Occipital lobe (tissue), 2 donors: Measurements from ENCODE around the gene GNL2. TPM values are rescaled to one million over a fixed set of nuclear protein-coding genes. Genes with fewer than 3 reads are reported as not detected.

Source experiments
- DNase-seq: peaks from one replicate; lab custom pipeline; 2025; lab: John Stamatoyannopoulos, UW
- total RNA-seq: library from RNA; depleted of rRNA; stranded (reverse); fragments of >200 nt; gene quantifications from one replicate; pipeline ENCODE4 v1.2.3, GENCODE V29; 2014

Gene GNL2
- 45.7 TPM for total RNA-seq

DNA sequence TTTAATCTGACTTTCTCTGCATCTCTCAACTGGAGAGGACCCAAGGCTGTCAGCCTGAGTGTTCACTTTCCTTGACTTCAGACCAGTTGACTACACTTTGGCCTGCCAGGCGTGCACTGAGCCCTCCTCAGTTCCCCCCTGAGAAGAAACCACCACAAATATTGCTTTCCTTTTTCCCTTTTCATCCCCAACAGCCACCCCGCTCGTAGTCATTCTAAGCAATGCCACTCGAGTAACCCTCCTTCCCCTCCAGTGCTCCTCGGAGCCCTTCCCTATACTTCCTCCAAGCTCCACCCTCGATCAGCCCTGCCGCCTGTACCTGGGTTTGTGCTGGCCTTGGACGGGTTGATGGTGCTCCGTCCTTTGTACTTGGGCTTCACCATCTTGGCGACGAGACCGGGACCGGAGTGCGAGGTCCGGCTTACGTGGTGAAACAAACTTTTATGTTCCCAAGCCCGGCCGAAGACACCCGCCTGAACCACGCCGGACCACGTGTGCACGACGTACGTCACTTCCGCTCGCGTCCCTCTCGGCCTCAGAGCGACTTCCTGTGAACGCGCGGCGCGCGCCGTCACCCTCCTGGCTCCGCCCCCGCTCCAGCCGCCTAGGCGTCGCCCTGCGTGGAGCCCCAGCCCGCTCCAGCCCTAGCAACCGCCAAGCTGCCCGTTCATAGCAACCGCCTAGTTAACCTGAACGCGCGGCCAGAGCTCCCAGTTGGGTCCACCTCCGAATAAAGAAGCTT, at the start of gene GNL2:
Gene GNL2 (minus strand): TSS at position 498 of the 742 bp plus-strand sequence. CDS start 115 bp downstream, at position 383.
- peak; percentile 89 for DNase-seq

DNA sequence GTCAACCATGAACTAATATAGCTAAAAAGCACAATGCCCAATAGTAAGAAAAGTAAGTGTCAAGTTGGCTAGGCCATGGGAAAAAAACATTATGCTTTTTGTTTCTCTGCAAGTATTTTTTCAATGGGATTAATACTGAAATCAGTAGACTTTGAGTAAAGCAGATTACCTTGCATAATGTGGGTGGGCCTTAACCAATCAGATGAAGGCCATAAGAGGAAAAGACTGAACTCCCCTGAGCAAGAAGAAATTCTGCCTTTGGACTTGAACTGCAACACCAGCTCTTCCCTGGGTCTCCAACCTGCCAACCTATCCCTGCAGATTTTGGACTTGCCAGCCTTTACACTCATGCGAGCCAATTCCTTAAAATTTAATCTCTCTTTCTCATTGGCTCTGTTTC, 45.3 kb upstream of the GNL2 start:
- no peak for DNase-seq

DNA sequence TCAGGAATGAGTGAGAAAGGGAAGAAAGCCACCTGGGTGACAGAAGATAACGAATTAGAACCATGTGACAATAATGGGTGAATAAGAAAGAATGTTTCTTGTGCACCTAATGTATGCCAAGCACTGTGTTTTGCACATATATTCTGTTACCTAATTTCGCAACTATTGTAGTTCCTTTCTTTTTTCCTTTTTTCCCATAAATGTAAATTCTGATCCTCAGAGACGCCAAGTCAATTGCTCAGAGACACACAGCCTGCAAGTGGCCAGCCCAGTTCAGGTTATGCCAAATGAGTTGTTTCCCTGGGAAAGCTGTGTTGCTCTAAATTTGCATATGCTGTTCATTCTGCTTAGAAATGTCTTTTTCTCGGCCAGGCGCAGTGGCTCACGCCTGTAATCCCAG, 40.7 kb upstream of the GNL2 start:
- no peak for DNase-seq

DNA sequence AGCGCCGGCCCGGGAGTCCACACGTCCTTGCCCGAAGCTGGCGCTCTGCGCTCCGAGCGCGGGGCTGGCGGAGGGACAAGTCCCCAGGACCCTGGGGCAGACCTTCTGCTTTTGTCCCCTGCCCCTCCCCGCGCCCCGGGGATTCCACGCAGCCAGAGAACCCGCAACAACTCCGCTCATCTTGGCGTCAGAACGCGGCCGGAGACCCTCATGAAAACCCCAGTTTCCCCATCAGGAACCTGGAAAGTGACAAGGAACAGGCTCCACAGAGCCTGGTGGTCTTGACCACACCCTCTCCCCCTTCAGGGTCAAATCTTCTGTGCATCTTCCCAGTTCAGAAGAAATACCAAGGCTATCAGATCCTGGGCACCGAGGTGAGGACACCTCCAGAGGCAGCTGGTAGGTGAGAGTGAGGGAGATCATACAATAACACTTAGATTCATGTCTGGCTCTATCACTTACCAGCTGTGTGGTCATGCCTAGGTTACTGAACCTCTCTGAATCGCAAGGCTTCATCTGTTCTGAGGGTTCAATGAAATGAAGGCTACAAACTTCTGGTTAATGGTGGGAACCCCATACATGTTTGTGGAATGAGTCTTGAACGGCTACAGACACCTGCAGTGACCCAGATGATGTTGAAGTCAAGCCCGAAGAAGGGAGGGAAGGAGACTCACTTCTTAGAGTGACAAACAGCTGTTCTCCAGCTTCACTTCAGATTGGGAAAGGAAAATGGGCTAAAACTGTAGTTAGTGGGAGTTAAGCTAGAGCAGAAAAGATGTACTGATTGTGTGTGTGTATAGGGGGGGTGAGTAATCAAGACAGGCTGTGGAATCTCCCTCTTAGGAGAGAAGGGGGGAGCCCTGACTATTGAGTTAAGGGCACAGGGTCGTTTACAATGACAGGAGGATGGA, 39.5 kb upstream of the GNL2 start:
- DNase-seq: no peak

DNA sequence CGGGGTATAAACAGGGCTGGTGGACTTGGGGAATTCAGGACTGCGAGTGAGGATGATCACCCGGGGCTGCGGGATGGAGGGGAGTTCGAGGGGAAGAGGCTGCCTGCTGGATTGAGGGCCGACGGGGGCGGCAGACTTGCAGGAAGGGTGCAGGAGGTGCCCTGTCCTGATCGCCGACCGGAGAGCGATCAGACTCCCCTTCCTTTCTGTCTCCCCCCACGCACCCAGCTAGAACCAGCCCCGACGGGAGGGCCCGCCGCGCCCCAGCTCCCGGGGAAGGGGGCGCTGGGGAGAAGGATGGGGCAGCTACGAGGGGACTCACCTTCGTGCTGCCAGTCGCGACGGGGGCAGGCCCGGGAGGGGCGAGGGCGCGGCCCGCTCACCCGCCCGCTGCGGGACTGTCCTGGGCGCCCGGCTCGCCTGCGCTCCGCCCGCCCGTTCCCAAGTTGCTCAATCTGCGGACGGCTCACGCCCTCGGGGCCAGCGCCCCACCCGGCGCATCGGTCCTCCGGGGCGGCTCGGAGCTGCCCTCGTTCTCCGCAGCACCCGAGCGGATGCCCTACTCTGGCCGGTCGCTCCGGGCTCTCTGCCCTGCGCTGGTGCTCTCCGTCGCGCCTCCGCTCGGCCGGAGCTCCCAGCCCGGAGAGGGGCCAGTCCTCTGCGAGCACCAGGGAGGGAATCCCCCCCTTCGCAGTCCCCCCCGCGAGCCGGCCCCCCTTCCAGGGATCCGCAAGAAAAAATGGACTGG, 38.7 kb upstream of the GNL2 start, which contains the start of gene RSPO1:
Gene RSPO1 (minus strand): TSS at position 649 of the 748 bp plus-strand sequence. CDS start 5,231 bp downstream, outside the sequence.
- no peak for DNase-seq

DNA sequence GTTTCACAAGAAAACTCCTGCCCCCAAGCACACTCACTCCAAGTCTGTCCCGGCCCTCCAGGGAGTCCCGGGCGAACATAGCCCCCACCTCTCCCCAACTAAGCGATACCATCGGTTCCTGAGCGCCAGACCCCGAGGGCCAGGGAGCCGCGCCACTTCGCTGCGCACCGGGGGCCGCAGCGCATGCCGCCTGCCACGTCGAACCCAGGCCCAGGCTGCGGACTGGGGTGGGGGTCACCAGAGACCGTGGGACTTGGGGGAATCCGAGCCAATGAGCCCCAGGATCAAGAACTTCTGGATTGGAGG, 38.2 kb upstream of the GNL2 start:
- no peak for DNase-seq

DNA sequence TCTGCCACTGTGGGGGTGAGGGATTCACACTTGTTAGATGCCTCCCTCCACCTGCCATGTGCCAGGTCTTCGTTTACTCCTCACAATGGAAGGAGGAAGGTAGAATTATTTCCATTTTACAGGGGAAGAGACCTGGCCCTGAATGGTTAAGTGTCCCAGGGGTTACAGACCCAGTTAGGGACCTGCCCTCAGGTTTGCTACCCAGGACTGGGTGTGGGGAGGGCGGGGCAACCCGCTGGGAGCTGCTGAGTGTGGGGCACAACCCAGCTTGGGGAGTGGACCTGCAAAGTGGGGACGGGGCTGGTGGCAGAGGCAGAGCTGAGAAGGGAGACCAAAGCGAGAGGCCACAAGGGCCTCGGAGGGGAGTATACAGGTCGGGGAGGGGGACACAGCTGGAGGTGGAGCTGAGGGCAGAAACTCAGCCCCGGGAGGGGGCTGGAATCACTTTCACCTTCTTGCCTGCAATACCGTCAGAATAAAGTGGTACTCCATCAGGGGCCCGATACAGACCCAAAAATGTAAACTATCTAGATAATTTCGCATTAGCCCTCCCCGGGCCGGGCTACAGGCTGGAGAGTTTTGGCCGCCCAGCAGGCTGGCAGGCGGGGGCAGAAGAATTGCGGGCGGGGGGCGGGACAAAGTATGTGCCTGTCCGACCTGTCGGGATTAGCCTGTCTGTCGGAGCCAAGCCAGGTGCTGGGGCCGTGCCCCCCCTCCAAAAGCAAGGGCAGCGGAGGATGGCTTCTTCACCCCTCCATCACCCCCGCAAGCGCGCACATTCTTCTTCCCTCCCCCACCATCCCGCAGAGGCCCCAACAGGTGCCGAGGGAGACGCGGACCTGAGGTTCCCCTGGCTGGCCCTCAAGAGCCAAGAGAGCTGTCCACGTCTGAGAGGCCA, 37.6 kb upstream of the GNL2 start:
- DNase-seq: no peak

DNA sequence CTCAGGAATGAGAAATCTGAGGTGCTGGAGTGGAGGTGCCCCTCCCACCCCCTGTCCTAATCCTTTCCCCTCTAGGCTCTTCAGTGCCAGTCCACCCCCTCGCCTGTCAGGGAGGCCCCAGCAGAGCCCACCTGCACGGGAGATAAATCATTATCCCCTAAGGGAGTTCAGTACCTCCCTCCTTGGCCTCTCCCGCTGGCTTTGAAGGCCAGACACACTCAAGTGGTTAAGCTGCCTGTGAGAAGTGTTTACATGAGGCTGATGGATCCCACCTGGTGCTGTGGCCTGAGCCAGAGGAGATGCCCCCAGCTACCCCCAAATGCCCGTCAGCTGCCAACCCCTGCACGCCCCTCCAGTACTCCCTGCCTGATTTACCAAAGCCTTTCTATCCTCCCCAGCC, 35.3 kb upstream of the GNL2 start:
- DNase-seq: no peak

DNA sequence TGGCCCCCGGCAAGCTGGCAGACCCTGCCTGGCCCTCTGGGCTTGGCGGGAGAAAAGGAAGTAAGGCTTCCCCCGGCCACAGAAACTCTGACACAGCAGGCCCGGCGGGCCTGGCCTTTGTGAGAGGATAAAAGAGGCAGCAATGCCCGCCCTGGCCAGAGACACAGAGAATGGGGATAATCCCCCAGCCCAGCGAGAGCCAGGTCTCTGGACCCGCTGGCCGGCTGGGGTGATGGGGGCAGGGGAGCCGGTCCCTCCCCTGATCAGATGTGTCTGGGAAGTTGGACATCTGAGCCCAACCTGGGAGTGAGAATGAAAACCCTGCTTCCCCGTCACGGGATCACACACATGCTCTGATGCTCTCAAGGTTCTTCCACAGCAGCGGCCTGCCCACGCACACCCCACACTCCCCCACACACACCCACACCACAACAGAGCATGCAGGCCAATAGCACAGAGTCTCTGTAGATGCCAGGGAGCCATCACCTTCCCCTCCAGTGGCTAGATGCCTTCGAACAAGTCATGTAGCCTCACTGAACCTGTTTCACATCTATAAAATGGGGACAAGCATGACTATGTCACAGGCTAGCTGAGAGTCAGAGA, 34.8 kb upstream of the GNL2 start:
- no peak for DNase-seq

DNA sequence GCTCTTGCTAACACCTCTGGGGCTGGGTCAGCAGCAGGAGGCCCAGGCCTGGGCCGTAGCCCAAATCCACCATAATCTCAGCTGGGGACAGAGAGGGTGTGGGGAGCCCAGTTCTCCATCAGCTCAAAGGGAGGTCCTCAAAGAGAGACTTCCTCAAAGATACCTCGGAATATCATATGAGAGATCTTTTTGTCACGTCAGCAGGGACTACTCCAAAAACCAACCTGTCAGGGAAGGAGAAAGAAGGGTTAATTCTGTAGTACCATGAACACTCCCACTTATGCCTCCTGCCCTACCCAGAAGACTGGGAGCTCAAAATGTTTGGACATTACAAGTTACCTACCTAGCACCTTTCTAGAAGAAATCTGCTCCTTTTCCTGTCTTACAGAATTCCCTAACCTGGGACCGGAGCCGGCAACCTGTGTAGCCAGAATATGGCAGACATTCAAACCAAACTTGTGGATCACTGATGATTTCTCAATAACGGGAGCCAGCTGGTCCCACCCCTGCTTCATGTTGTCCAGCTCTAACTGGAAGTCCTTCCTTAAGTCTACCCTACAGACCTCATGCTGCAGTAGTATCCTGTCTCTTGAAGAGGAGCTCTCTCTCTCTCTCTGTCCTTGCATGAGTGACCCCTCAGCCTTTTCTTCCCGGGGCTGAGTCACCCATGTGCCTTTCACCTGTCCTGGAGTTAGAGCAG, 34.1 kb upstream of the GNL2 start:
- no peak for DNase-seq

DNA sequence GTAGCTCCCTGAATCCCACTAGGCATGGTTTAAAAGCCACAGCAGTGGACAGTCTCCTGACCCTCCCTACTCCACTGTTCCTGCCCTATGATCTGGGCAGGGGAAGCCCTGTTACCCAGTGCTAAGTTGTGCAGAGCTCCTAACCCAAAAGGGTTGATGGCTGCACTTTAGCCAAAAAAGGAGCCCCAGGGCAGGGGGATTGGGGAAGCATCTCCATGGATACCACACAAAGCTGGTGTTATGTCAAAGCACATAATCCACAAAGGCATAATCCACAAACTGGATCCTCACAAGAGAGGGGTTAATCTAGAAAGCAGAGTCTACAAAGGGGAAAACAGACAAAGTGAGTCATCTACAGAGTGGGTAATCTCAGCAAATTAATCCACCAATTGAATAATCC, 33.3 kb upstream of the GNL2 start:
- no peak for DNase-seq

DNA sequence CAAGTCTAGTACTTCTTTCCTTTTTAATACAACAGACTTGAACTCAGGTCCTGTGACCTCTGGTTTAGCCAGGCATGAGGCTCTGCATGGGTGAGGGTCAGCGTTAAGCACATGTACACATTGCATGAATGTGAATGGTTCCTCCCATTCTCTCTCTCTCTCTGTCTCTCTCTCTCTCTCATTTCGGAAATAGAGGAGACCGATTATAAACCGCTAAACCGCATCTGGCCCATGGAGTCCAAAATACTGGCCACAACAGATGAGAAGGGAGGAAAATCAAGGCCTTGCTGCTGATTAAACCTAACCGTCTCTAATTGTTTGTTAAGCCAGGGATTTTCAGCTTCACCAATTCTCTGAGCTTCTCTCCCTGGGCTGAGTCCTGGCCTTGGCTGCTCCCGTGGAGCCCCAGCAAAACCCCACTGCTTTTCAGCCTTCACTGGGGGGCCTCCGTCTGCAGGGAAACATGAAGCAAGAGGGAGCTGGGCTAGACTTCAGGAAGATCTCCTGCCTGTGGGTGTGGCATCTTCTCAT, 32.4 kb upstream of the GNL2 start:
- DNase-seq: no peak

DNA sequence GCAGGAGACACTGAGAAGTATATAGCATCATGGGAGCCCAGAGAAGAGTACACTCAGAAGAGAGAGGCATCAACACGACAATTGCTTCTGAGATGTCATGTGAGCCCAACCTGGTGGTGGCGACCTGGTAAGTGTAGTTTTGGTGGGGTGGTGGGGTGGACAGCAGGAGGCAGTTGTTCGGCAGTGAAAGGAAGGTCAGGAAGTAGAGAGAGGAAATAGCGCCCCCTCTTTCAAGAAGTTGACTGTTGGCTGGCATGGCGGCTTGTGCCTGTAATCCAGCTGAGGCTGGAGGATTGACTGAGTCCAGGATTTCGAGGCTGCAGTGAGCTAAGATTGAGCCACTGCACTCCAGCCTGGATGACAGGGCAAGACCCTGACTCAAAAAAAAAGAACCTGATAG, 26.4 kb upstream of the GNL2 start:
- DNase-seq: no peak

DNA sequence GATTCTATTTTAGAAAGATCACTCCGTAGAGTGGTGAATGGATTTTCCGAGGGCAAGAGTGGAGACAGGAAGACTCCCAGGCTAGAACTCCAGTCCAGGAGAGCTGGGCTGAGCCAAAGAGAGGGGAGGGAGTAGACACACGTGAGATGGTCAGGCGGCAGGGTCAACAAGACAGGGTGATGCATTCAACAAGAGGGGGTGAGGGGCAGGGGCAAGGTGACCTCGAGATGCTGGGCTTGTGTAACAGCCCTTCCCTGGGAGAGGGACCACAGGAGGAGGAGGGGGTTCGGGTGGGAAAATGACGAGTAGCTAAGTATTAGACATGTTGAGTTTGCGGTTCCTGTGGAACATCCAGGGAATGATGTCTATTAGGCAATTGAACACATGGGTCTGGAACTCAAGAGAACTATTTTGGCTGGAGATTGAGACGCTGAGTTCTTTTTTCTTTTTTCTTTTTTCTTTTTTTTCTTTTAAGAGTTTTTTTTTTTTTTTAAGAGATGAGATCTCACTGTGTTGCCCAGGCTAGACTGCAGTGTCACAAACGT, 25.7 kb upstream of the GNL2 start:
- no peak for DNase-seq

DNA sequence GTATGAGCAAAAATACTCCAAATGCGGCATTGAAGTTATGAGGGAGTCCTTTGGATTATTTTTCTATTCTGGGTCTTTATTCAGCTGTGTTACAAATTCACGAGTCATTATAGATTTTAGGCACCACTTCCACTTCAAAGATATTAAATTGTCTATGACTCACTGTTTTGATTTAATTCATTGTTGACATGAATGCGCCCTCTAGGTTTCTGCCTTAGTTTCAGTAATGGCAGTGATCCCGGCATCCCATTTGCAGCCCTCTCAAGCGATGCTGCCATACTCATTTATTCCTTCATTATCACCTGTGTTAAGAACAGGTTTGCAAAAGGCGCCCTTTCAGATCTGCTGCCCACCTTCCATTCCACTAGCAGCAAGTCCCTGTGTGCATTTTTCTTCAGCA, 25.0 kb upstream of the GNL2 start:
- DNase-seq: no peak

DNA sequence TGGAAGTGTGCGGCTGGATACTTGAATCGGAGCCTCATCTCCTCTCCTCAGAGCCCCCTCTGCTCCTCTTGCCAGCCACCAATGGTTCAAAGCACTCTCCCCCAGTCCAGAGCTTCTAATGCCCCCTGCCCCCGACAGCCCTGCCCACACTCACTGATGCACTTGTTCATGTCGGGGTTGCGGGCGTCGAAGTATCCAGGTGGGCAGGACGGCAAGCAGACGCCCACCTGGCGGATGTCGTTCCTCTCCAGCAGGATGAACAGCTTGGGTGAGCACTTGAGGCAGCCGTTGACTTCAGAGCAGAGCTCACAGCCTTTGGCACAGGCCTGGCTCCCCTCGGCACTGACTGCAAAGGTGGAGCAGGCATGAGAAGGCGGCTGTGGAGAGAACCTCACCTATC, 20.6 kb upstream of the GNL2 start:
- DNase-seq: no peak

DNA sequence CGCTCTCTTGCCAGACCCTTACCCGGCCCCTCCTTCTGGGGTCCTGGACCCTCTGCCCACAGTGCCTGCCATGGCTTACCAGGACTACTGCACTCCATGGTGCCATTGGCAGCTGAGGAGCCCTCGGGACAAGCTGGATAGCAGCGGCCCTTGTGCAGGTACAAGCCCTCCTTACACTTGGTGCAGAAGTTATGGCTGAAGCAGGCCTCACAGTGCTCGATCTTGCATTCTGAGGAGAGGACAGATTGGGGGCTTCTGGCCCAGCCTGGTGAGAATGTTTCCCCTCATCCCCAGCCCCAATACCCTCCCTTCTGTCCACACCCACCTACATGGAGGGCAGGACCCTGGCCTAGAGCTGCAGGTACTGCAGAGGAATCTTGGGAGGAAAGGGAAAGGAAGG, 18.4 kb upstream of the GNL2 start:
- no peak for DNase-seq

DNA sequence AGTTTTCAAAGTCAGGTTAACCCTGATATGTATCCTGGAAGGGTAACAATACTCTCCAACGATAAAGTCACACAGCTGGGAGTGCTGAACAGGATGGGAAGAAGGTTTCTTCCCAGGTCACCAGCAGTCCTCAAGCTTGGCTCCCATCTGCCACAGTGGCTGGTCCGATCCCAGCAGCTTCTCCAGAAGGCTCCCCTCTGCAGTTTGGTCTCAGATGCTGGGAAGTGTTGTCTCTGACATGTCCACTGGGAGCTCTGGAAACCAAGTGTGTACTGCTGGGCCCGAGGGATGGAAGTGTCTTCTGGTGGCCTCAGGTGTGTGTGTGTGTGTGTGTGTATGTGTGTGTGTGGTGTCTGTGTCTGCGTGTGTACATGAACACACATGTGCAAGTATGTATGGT, 16.4 kb upstream of the GNL2 start:
- no peak for DNase-seq

DNA sequence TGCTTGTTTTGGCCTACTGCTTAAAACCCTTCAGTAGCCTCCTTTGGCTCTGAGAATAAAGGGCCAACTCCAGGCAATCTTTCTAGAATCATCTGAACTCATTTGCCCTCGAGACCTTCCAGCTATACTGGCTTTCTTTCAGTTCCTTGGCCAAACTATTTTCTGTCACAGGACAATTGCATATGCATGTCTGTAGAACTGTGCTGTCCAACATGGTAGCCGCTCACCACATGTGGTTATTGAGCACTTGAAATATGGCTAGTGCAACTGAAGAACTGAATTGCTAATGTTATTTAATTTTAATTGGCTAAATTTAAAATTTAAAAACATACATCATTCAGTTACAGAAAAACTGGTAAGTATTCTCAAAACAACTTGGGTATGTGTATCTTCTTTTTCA, 14.3 kb upstream of the GNL2 start:
- no peak for DNase-seq

DNA sequence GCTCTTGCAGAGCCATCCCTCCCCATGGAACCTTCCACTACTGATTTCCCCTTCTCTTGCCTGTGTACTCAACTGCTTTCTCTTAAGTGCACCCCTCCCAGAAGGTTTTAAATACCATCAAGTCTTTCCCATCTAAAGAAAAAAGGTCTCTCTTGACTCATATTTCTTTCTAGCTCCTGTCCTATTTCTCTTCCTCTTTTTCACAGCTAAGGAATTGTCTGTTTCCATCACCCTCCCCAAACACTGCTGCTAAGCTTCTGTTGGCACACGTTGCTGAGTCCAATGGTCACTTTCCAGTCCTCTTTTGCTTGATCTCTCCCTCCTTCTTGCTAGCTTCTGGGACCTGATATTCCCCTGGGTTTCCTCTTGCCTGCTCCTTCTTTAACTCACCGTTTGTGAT, 13.3 kb upstream of the GNL2 start:
- DNase-seq: no peak
